Measurements from ENCODE around the gene FAM53B. TPM values are rescaled to one million over a fixed set of nuclear protein-coding genes. Genes with fewer than 3 reads are reported as not detected.
A peak's percentile ranks its signal among the peaks of the same experiment; 100 is the strongest.

The FAM53B gene
- total RNA-seq, 4 donors from 2014 or later = 72.7 to 92.1 (median 80.5) TPM

- DNase-seq = peak in 1 of 3 donors; percentile 34
These were observed 169.6 kb downstream of the FAM53B start for GRCh38 chr10:124574456-124575070.

GRCh38 chr10:124573726-124574455 lies 170.3 kb downstream of the FAM53B start:
- H3K9me3 ChIP-seq = no peaks in the 10 kb centered on the region
- TF ChIP-seq POLR2A (IDR thresholded peaks at IDR 0.05) = no peak
- TF ChIP-seq CTCF (IDR thresholded peaks at IDR 0.05) = no peak
- DNase-seq = no peak

More at GRCh38 chr10:124574456-124575070, 169.6 kb downstream of the FAM53B start:
- H3K4me3 ChIP-seq = no peak overlapping the region
- no peaks in the 10 kb centered on the region for H3K36me3 ChIP-seq
- no peak overlapping the region for H3K27ac ChIP-seq
- H3K27me3 ChIP-seq = no peaks in the 10 kb centered on the region
- TF ChIP-seq CTCF (IDR thresholded peaks at IDR 0.05) = no peak
- TF ChIP-seq POLR2A (IDR thresholded peaks at IDR 0.05) = no peak
- peaks cover 0 to 4% (median 0%) of the 10 kb centered on the region in 4 donors for H3K4me1 ChIP-seq
- no peaks in the 10 kb centered on the region for H3K9me3 ChIP-seq

GRCh38 chr10:124572751-124573150 lies 171.4 kb downstream of the FAM53B start:
- no peak for DNase-seq
- Histone ChIP-seq H3K27ac (no peak overlapping the region), H3K4me1 (peaks cover 0 to 4% (median 0%) of the 10 kb centered on the region in 4 donors), H3K9me3 (no peaks in the 10 kb centered on the region), H3K36me3 (no peaks in the 10 kb centered on the region), H3K27me3 (no peaks in the 10 kb centered on the region), H3K4me3 (no peak overlapping the region)
- TF ChIP-seq POLR2A (IDR thresholded peaks at IDR 0.05) (no peak), CTCF (IDR thresholded peaks at IDR 0.05) (no peak)

More at GRCh38 chr10:124573726-124574455, 170.3 kb downstream of the FAM53B start:
- H3K27ac ChIP-seq = no peak overlapping the region
- no peaks in the 10 kb centered on the region for H3K27me3 ChIP-seq
- H3K36me3 ChIP-seq = no peaks in the 10 kb centered on the region
- H3K4me3 ChIP-seq = no peak overlapping the region
- H3K4me1 ChIP-seq = peaks cover 0 to 4% (median 0%) of the 10 kb centered on the region in 4 donors

GRCh38 chr10:124570646-124571045 lies 173.5 kb downstream of the FAM53B start:
- no peaks in the 10 kb centered on the region for H3K9me3 ChIP-seq
- no peaks in the 10 kb centered on the region for H3K27me3 ChIP-seq
- TF ChIP-seq POLR2A (IDR thresholded peaks at IDR 0.05) (no peak), CTCF (IDR thresholded peaks at IDR 0.05) (no peak)
- no peak for DNase-seq
- no peak overlapping the region for H3K4me3 ChIP-seq
- no peaks in the 10 kb centered on the region for H3K36me3 ChIP-seq
- H3K27ac ChIP-seq = no peak overlapping the region
- peaks cover 0 to 4% (median 0%) of the 10 kb centered on the region in 4 donors for H3K4me1 ChIP-seq

- no peak for DNase-seq
- Histone ChIP-seq H3K36me3 (no peaks in the 10 kb centered on the region), H3K27ac (no peak overlapping the region), H3K27me3 (no peaks in the 10 kb centered on the region), H3K4me1 (peaks cover 0 to 4% (median 0%) of the 10 kb centered on the region in 4 donors), H3K4me3 (no peak overlapping the region), H3K9me3 (no peaks in the 10 kb centered on the region)
- no peak for TF ChIP-seq CTCF (IDR thresholded peaks at IDR 0.05)
- TF ChIP-seq POLR2A (IDR thresholded peaks at IDR 0.05) = no peak
These were observed 174.3 kb downstream of the FAM53B start for GRCh38 chr10:124569623-124570470.

Measured in Peyer's patch (tissue), 4 donors.